Pancreas (tissue), 10 donors: ENCODE data around the gene ARVCF. TPM values are rescaled to one million over a fixed set of nuclear protein-coding genes. Genes with fewer than 3 reads are reported as not detected.
"Not testable (repeated sequence)": the region's sequence is repeated elsewhere in the genome, so short reads cannot be mapped to it uniquely, and the experiment has no call there.

Experiments
- ATAC-seq, 4 donors: fragments of 200-7000 bp; cut with Tn5 transposase; one replicate each; pipeline versions ENCODE4 v1.8.0 to v1.9.1; 2020; ENCODE audit warnings: mild to moderate bottlenecking in 4 of 4, moderate library complexity in 4 of 4
- DNase-seq, 6 donors: peaks; one replicate each; pipeline ENCODE4 v3.0.0-alpha.2; 2020
- FAIRE-seq: peaks from 2 replicates; lab custom pipeline; 2012; peaks lifted over from hg19 to GRCh38; lab: Jason Lieb, UNC
- H3K27ac ChIP-seq, 4 donors: fragments of 200-600 bp; sonication (generic); 1 replicate in 3 of 4; 2 replicates in 1 of 4; pipeline versions ENCODE4 v1.5.0 to v1.8.0; 2020
- H3K27me3 ChIP-seq, 4 donors: fragments of 200-600 bp; one replicate each; pipeline ENCODE4 v1.8.0; 2021
- H3K36me3 ChIP-seq, 3 donors: fragments of 200-600 bp; sonication (generic) in 1 of 3; one replicate each; pipeline versions ENCODE4 v1.5.0 to v1.8.0; 2020 to 2021
- H3K4me1 ChIP-seq, 3 donors: fragments of 200-600 bp; one replicate each; pipeline ENCODE4 v1.8.0; 2021
- H3K4me3 ChIP-seq, 4 donors: fragments of 200-600 bp; sonication (generic) in 2 of 4; one replicate each; pipeline versions ENCODE4 v1.5.0 to v1.8.0; 2020 to 2021
- H3K9me3 ChIP-seq, 4 donors: fragments of 200-600 bp; one replicate each; pipeline ENCODE4 v1.8.0; 2021
- CTCF ChIP-seq, 4 donors: fragments of 200-600 bp; sonication (generic) in 3 of 4; IDR thresholded peaks; one replicate each; pipeline versions ENCODE4 v1.5.0 to v1.8.0; 2021; ENCODE audit warnings: antibody characterized with exemption in 4 of 4
- WGBS, 2 donors: extraction: QIAGEN DNeasy Blood & Tissue Kit; methylation state at CpG; one replicate each; pipeline ENCODE4 v1.1.7; 2013; 5-methylcytosine and 5-hydroxymethylcytosine counted together
- intact Hi-C, 3 donors: fragments of 100-400 bp; cut with DNase I; formaldehyde crosslinking; loops; one replicate each; pipeline versions ENCODE4 v1.11.1 to v1.14.2; 2022
- polyA plus RNA-seq, 2 donors: library from polyadenylated mRNA; stranded (reverse); fragments of 200-250 nt; gene quantifications; one replicate each; pipeline ENCODE4 v1.2.3, GENCODE V29; 2013
- total RNA-seq, 6 donors: library from RNA; stranded (reverse); fragmentation: NEBNext Ultra II Directional in 4 of 6; extraction: Animal tissue kit (Norgen Biotek cat#: 25700) in 4 of 6; gene quantifications; one replicate each; pipeline versions ENCODE4 v1.2.1 to v1.2.4, GENCODE V29; 2021 to 2023
- donor health status: healthy with polysubstance abuse.
- donor health status: DM: no; HTN: no; CAD: no; lungs with moderate emphysema.
- donor health status: DM: no; HTN: no; CAD: no.
- donor health status: control.
- donor health status: control.
- donor health status: Bipolar disorder and iron deficiency.
- donor health status: DM: yes; HTN: yes; CAD: no.
- donor health status: DM: no; HTN: no; CAD: no.
- donor health status: DM: no; HTN: no; CAD: no.
- donor health status: DM: yes; HTN: yes; CAD: no.

The ARVCF gene
- total and polyA plus RNA-seq, 8 donors, result 5.0 to 57.8 (median 13.0) TPM

GRCh38 chr22:19930551-19931486 lies 85.8 kb downstream of the ARVCF start:
- no peak for ATAC-seq
- no peak for TF ChIP-seq CTCF (IDR thresholded peaks at IDR 0.05)
- DNase-seq, result no peak
- no peak overlapping the region for H3K27ac ChIP-seq
- H3K9me3 ChIP-seq, result no peaks in the 10 kb centered on the region
- no peaks in the 10 kb centered on the region for H3K36me3 ChIP-seq
- no peak for FAIRE-seq
- H3K4me3 ChIP-seq, result no peak overlapping the region
- intact Hi-C loops, result no loop called here
- H3K27me3 ChIP-seq, result no peaks in the 10 kb centered on the region
- WGBS, 2 donors, result 91 to 94% methylated on average over 21 of the region's 21 CpGs
- no peaks in the 10 kb centered on the region for H3K4me1 ChIP-seq

- H3K27ac ChIP-seq, result no peak overlapping the region
- intact Hi-C loops, result no loop called here
- 91 to 96% methylated on average over 21 of the region's 21 CpGs for WGBS, 2 donors
- DNase-seq (no peak), FAIRE-seq (no peak), ATAC-seq (no peak)
- TF ChIP-seq CTCF (IDR thresholded peaks at IDR 0.05), result no peak
- H3K4me3 ChIP-seq, result no peak overlapping the region
- no peaks in the 10 kb centered on the region for H3K9me3 ChIP-seq
- no peaks in the 10 kb centered on the region for H3K4me1 ChIP-seq
- H3K27me3 ChIP-seq, result no peaks in the 10 kb centered on the region
- H3K36me3 ChIP-seq, result no peaks in the 10 kb centered on the region
These were observed 86.8 kb downstream of the ARVCF start for GRCh38 chr22:19929586-19930550.

- Histone ChIP-seq H3K4me3 (no peak overlapping the region), H3K36me3 (no peaks in the 10 kb centered on the region), H3K9me3 (no peaks in the 10 kb centered on the region), H3K27ac (no peak overlapping the region), H3K4me1 (no peaks in the 10 kb centered on the region), H3K27me3 (no peaks in the 10 kb centered on the region)
- intact Hi-C loops, result no loop called here
- no peak for TF ChIP-seq CTCF (IDR thresholded peaks at IDR 0.05)
- DNase-seq (no peak), FAIRE-seq (no peak), ATAC-seq (no peak)
- 86% methylated on average over 11 of the region's 11 CpGs for WGBS, 2 donors
These were observed 88.4 kb downstream of the ARVCF start for GRCh38 chr22:19928207-19928606.

GRCh38 chr22:19927696-19928095 lies 88.9 kb downstream of the ARVCF start:
- intact Hi-C loops, result no loop called here
- Histone ChIP-seq H3K4me1 (no peaks in the 10 kb centered on the region), H3K36me3 (no peaks in the 10 kb centered on the region), H3K9me3 (no peaks in the 10 kb centered on the region), H3K4me3 (no peak overlapping the region), H3K27ac (no peak overlapping the region), H3K27me3 (no peaks in the 10 kb centered on the region)
- no peak for FAIRE-seq
- WGBS, 2 donors, result 77 to 85% methylated on average over 7 of the region's 7 CpGs
- ATAC-seq, result no peak
- TF ChIP-seq CTCF (IDR thresholded peaks at IDR 0.05), result no peak
- DNase-seq, result no peak

GRCh38 chr22:19926028-19926427 lies 90.6 kb downstream of the ARVCF start:
- DNase-seq, ATAC-seq, FAIRE-seq, H3K9me3 ChIP-seq, H3K4me3 ChIP-seq, intact Hi-C loops, H3K27ac ChIP-seq, H3K27me3 ChIP-seq, H3K36me3 ChIP-seq, H3K4me1 ChIP-seq: not testable (repeated sequence)
- WGBS, 2 donors, result 92 to 95% methylated on average over 11 of the region's 11 CpGs
